Measurements from ENCODE around the gene NHP2.
"Not testable (repeated sequence)": the region's sequence is repeated elsewhere in the genome, so short reads cannot be mapped to it uniquely, and the experiment has no call there.

The NHP2 gene

DNA sequence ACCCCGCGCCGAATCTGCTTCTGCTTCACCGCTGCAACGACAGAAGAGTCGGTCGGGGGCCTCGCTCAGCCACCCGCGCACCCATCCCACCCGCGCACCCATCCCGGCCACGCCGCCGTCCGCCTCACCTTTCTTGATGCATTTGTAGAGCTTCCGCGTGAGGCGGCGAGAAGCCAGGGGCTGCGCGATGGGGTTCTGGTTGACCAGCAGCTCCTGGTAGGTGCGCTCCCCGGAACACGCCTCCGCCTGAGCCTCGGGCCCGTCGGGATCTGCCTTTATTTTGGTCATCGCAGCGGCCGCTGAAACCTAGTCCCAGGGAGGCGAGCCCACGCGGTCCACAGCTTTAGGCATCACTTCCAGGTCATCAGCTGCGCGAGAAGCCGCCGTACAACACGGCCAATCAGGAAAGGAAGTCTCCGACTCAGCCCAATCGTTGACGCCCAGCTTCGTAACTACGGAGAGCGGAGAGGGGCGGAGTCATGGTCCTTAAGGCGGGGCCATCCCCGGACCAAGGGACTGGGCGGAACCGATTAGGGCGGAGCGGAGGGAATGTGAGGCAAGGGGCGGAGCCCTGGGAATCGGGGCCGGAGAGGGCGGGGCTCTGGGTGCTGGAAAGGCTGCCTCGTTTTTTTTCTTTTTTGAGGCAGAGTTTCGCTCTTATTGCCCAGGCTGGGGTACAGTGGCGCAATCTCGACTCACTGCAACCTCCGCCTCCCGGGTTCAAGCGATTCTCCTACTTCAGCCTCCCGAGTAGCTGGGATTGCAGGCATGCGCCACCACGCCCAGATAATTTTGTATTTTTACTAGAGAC lies at the start of gene NHP2:
Gene NHP2 (minus strand): TSS at position 356 of the 811 bp plus-strand sequence. CDS start 68 bp downstream, at position 288.
- Histone ChIP-seq H3K27ac (peak within 1 kb of the TSS in 20 of 21 experiments; percentile 45 to 84 (median 73)), H3K4me3 (peak within 1 kb of the TSS; percentile 67 to 95 (median 75))

DNA sequence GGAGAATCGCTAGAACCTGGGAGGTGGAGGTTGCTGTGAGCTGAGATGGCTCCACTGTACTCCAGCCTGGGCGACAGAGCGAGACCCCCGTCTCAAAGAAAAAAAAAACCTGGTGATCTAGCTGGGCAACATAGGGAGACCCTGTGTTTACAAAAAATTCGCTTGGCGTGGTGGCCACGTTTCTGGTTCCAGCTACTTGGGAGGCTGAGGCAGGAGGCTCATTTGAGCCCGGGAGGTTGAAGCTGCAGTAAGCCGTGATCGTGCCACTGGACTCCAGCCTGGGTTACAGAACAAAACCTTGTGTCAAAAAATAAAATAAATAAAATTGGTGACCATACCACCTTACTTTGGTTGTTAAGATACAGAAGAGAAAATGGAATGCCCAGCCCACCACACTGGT lies 48.9 kb upstream of the NHP2 start:
- Histone ChIP-seq H3K4me3 (no peak overlapping the region), H3K27ac (no peak overlapping the region)

DNA sequence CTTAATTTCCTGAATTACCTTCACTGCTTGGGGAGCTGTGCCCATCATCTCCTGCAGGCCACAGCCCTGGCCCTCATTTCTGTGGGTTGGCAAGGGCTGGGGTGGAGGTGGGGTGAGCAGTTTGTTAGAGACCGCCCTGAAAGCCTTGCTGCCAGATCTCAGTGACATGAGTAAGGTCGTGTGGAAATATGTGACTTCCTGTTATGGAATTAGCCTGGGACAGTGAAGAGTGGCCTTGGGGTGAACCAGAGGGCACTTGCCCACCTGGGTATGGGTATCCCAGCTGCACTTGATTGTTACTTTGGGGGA lies 48.2 kb upstream of the NHP2 start:
- Histone ChIP-seq H3K4me3 (no peak overlapping the region), H3K27ac (peak overlapping the region in 3 of 21 experiments; percentile 15 to 39 (median 17))

DNA sequence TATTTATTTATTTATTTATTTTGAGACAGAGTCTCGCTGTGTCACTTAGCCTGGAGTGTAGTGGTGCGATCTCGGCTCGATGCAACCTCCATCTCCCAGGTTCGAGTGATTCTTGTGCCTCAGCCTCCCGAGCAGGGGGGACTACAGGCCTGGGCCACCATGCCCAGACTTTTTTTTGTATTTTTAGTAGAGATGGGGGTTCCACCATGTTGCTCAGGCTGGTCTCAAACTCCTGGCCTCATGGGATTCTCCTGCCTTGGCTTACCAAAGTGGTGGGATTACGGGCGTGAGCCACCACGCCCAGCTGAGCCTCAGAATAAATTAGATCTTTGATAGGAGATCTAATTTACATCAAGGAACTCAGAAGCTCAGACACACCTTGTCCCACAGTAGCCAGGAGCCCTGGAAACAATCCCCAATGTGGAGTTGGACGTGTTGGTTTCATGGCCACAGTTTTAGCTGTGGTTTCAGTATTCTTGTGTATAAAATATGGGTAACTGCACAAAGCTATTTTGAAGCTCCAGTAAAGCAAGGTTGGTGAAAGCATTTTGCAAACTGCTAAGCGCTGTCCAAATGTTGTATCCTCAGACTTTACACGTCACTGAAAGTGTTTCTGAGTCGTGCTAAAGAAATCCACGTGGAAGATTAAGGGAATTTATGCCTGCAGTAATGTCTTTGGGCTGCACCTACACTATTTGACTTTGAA lies 47.7 kb upstream of the NHP2 start:
- no peak overlapping the region for H3K4me3 ChIP-seq
- H3K27ac ChIP-seq = peak overlapping the region in 3 of 21 experiments; percentile 17 to 41 (median 39)

DNA sequence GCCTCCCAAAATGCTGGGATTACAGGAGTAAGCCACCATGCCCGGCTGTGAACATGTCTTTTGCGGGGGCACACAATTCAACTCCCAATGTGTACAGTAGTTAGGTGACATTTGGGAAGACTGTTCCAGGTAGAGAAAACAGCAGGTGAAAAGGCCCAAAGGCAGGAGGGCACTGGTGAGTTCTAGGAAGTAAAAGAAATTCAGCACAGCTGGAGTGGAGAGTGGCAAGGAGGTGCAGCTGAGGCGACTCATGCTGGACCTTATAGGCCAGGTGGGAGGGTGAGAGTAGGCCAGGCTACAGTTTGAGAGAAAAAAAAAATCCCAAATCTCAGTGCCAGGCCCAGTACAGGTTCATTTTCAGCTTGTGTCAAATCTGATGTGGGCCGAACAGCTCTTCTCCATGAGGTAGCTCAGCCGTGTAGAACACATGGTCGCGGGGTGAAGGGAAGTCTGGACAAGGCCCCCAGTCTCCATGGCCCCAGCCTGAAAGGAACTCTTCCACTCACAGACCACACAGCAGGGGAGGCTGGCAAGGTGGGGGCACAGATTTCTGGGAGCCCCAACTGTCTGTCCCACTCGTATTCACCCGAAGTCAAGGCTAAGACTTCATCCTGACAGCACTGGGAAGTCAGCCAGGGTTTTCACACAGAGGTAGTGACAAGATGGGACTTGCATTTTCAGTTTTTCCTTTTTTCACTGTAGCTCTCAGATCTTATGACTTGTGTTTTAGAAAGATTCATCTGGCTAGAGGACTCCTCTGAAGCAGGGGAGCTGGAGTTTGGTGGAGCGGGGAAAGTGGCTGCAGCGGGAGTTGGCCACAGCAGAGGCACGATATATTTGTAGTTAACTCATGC lies 46.1 kb upstream of the NHP2 start:
- Histone ChIP-seq H3K4me3 (no peak overlapping the region), H3K27ac (peak overlapping the region in 4 of 21 experiments; percentile 0 to 51 (median 22))

DNA sequence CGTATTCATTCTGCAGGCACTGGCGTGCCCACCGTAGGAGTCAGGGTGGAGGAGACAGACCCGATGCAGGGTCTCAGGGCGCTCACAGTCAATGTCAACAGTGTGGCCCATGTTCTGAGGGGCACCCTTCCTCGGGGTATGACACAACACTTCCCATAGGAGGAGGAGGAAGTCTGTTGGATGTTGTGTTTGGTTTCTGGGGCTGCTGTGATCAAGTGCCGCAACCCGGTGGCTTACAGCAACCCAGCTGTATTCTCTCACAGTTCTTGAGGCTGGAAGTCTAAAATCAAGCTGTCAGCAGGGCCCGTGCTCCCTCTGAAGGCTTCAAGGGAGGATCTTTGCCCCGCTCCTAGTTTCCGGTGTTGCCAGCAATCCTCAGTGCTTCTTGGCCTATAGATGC lies 45.0 kb upstream of the NHP2 start:
- no peak overlapping the region for H3K27ac ChIP-seq
- H3K4me3 ChIP-seq = no peak overlapping the region

DNA sequence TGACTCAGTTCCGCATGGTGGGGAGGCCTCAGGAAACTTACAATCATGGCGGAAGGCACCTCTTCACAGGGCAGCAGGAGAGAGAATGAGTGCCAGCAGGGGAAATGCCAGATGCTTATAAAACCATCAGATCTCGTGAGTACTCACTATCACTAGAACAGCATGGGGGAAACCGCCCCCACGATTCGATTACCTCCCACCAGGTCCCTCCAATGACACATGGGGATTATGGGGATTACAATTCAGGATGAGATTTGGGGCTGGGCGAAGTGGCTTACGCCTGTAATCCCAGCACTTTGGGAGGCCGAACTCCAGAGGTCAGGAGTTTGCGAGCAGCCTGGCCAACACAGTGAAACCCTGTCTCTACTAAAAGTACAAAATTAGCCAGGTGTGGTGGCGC lies 44.5 kb upstream of the NHP2 start:
- not testable (repeated sequence) for H3K27ac ChIP-seq, H3K4me3 ChIP-seq

DNA sequence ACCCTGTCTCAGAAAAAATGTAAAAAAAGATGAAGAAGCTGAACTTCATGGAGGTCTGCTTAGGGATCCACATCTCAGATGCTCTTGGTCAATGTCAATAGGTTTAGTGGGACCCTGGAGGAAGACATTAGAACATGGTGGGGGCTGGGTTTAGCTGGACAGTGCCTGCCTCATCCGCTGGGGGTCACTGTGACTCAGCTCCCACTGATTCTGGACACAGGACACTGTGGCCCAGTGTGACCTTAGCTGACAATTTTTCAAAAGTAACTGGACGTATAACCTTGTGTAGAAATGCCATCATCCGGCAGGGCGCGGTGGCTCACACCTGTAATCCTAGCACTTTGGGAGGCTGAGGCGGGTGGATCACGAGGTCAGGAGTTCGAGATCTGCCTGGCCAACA lies 43.3 kb upstream of the NHP2 start:
- no peak overlapping the region for H3K27ac ChIP-seq
- no peak overlapping the region for H3K4me3 ChIP-seq

DNA sequence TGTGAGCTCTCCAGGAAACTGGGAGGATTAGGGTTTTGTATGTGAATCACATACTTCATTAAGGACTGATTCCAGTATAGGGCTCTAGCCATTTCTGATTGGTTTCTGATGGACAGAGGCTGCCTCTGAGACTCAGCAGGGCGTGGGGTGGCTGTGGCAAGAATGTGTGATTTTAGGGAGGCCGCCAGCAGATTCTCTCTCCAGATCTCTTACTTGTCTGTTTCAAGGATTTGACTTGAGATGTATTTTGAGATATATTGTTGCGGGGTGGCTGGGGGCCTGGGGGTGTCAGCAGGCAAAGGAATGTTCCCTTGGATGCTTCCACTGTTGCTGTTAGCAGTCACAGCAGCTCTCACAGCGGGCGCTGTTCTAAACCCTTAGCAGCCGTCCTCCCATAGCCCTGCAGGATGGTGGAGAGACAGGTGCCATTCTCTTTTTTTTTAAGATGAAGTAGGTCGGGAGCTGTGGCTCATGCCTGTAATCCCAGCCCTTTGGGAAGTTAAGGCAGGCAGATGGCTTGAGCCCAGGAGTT lies 42.7 kb upstream of the NHP2 start:
- H3K4me3 ChIP-seq = no peak overlapping the region
- H3K27ac ChIP-seq = no peak overlapping the region

DNA sequence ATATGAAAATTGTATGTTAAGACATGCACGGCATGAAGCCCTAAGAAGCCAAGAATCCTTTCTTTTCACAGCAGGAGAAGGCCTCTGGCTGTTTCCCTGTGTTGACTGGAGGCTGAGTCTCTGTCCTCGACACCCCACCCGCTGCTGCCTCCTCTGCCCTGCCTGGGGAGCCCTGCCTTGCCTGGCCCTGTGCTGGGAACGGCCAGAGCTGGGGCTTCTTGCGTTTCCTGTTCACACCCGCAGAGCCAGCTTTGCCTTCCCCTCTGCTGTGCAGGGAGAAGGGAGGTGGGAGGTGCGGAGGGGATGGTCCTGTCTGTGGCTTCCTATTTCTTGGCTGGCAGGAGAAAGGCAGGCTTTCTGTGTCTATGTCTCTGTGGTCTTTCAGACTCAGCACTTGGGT lies 40.3 kb upstream of the NHP2 start:
- Histone ChIP-seq H3K4me3 (no peak overlapping the region), H3K27ac (no peak overlapping the region)

DNA sequence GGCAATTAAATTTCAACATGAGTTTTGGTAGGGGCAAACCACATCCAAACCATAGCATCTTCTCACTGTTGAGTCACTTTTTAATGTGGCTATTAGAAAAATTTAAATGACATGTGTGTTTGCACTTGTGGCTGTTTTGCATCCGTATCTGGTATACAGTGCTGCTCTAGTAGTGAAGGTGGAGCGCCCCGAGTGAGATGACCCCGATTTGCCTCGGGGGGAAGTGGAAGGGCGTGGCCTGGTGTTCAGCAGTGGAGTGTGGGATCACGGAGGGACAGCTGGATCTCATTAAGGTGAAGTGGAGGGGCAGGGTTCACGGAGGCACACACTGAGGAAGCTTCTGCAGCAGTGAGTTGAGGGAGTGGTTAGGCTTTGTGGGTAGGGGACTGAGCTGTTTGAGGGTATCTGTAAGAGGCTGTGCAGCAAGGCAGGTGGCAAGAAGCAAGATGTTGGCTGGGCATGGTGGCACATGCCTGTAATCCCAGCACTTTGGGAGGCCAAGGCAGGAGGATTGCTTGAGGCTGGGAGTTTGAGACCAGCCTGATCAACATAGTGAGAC lies 39.6 kb upstream of the NHP2 start:
- Histone ChIP-seq H3K27ac (no peak overlapping the region), H3K4me3 (no peak overlapping the region)

DNA sequence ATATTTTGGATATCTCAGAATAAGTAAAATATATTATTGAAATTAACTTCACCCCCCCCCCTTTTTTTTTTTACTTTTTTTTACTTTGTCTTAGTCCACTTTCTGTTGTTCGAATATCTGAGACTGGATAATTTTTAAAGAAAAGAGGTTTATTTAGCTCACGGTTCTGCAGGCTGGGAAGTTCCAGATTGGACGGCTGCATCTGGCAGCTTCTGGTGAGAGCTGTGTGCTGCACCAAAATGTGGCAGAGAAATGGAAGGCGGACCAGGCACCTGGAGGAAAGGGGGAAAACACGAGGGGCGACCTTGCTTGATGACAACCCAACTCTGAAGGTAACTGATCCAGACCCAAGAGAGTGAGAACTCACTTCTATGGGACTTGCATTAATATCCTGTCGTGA lies 39.1 kb upstream of the NHP2 start:
- H3K27ac ChIP-seq = no peak overlapping the region
- no peak overlapping the region for H3K4me3 ChIP-seq

DNA sequence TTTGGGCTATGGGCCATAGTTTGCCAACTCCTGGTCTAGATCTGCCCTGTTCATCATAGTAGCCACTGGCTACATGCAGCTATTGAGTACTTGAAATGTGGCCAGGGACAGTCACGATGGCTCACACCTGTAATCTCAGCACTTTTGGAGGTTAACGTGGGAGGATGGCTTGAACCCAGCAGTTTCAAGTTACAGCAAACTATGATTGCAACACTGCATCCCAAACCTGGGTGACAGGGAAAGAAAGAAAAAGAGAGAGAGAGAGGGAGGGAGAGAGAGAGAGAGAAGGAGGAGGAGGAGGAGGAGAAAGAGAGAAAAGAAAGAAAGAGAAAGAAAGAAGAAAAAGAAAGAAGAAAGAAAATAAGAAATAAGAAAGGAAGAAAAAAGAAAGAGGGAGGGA lies 38.6 kb upstream of the NHP2 start:
- H3K4me3 ChIP-seq = no peak overlapping the region

DNA sequence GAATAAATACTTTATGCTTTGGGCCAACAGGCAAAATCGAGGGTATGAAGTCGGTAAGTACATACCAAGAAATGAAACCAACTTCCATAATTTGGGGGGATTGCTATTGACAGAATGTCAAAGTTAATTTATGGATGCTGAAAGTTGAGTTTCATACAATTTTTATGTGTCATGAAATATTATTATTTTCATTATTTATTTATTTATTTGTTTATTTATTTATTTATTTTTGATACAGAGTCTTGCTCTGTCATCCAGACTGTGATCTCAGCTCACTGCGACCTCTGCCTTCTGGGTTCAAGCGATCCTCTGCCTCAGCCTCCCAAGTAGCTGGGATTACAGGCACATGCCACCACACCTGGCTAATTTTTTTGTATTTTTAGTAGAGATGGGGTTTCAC lies 38.0 kb upstream of the NHP2 start:
- no peak overlapping the region for H3K27ac ChIP-seq
- H3K4me3 ChIP-seq = no peak overlapping the region

More for the DNA sequence above, 38.6 kb upstream of the NHP2 start:
- no peak overlapping the region for H3K27ac ChIP-seq

DNA sequence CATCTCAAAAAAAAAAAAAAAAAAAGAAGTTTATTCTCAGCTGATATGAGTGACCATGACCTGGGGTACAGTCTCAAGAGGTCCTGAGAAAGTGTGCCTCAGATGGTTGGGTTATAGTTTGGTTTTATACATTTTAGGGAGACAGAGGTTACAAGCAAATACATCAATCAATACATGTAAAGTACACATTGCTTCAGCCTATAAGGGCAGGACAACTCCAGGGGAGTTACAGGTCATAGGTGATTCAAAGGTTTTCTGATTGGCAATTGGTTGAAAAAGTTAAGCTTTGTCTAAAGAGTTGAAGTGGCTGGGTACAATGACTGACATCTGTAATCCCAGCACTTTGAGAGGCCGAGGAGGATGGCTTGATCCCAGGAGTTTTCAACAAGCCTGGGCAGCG lies 35.7 kb upstream of the NHP2 start:
- Histone ChIP-seq H3K27ac (no peak overlapping the region), H3K4me3 (no peak overlapping the region)

DNA sequence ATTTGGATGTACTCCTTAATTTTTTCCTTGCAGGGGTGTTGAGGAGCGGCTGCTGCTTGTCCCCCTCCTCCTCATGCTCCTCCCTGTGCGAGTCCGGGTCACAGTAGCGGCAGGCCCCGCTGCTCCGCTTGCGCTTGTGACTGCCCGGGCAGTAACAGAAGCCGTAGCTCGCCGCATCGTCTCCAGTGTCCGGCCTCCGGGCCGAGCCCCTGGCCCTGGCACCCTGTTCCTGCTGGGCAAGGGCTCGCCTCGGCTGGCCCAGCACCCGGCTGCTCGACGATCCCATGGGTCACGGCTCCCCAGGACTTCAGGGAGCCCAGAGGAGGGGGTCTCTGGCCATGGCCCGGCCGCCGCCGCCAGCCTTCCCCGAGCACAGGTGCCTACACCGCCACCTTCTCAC lies 33.3 kb upstream of the NHP2 start, which contains the start of gene GMCL2:
Gene GMCL2 (minus strand): TSS at position 358 of the 400 bp plus-strand sequence. CDS start 72 bp downstream, at position 286.
- Histone ChIP-seq H3K4me3 (no peak within 1 kb of the TSS), H3K27ac (no peak within 1 kb of the TSS)

DNA sequence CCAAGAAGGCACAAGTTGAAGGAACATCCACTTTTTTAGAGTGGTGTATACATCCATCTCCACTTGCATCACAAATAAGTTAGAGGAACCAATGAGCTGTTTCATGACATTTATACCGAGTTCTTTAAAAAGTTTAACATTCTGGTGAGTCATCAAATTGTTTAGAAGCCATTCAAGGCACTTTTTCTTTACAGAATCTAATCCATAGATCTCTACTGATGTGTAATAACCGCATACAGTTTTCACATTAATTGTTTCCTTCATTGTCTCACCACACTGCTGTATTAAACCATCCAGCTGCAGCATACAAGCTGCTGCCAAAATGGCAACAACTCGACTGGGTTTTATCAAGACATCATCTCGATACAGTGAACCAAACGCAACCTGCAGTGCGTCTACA lies 32.7 kb upstream of the NHP2 start:
- Histone ChIP-seq H3K27ac (no peak overlapping the region), H3K4me3 (no peak overlapping the region)

DNA sequence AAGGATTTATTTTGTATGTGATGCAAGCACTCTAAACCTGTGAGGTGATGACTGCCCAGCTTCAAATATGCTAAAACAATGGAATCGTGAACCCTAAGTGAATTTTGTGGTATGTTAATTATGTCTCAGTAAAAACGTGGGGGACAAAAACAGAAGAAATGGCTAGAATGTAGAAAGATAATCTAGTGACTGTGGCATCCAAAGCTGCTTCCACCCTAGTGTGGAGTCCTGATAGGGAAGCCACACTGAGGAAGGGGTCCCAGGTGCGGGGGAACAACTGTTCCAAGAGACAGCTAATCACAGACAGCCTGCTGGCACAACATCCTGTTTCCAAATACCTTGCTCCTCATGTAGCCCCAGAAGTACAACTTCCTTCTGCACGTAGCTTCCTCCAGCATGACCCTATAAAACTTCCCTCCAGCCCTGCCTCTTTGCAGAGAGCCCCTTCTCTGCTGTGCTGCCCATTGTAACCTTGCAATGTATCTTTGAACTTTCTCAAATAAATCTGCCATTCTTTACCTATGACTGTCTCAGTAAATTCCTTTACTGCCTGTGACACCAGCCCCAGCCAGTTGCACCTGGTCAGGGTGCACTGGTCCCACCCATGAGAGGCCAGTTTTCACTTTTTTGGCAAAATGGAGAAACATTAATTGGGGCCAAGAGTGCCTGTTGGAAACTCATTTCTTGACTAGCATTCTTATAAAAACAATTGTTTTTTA lies 28.6 kb upstream of the NHP2 start:
- no peak overlapping the region for H3K4me3 ChIP-seq
- no peak overlapping the region for H3K27ac ChIP-seq

All from skin epidermis (tissue), 12 donors.